ENCODE data around the gene AQP1. TPM values are rescaled to one million over a fixed set of nuclear protein-coding genes. Genes with fewer than 3 reads are reported as not detected.

The AQP1 gene
- polyA plus RNA-seq, 3 donors: 0.03 TPM; not detected in 2

- H3K36me3 ChIP-seq (replicated peaks in 1 of 2; ENCODE audit: control insufficient read depth in 1 of 2, insufficient read depth in 2 of 2, low read length in 2 of 2): no peaks in the 10 kb centered on the region
- DNase-seq: no peak
- Mint-ChIP-seq H3K36me3 (no peaks in the 10 kb centered on the region), H3K27me3 (ENCODE audit: low read depth in 3 of 3) (peaks cover 3 to 16% (median 6%) of the 10 kb centered on the region in 3 donors), H3K4me1 (no peaks in the 10 kb centered on the region), H3K9me3 (peaks cover 0 to 1% (median 0%) of the 10 kb centered on the region in 7 donors), H3K27ac (no peak overlapping the region), H3K4me3 (no peak overlapping the region)
- no peak overlapping the region for H2AFZ ChIP-seq (ENCODE audit: insufficient read depth, low read depth, low read length, poor library complexity, severe bottlenecking)
- H3K9me3 ChIP-seq (replicated peaks in 1 of 2; ENCODE audit: control insufficient read depth in 1 of 2, insufficient read depth in 1 of 2, low read length in 2 of 2): no peaks in the 10 kb centered on the region
- no peaks in the 10 kb centered on the region for H3K27me3 ChIP-seq (ENCODE audit: control insufficient read depth in 2 of 2, insufficient read depth in 2 of 2, low read length in 2 of 2)
- no peaks in the 10 kb centered on the region for H3K79me2 ChIP-seq (ENCODE audit: insufficient read depth, low read length)
- 66% methylated on average over 2 of the region's 3 CpGs for WGBS (ENCODE audit: insufficient coverage)
- H3K4me3 ChIP-seq (replicated peaks in 1 of 3; ENCODE audit: low read depth in 2 of 3, low read length in 3 of 3): no peak overlapping the region
- no peak overlapping the region for H3K4me2 ChIP-seq (replicated peaks; ENCODE audit: extremely low read depth, low read length, poor library complexity, severe bottlenecking)
- no peaks in the 10 kb centered on the region for H4K20me1 ChIP-seq (ENCODE audit: insufficient read depth, low read length)
- TF ChIP-seq CTCF (IDR thresholded peaks at IDR 0.05): no peak
- H3K9ac ChIP-seq (ENCODE audit: insufficient read depth, low read length, poor library complexity, severe bottlenecking): no peak overlapping the region
- intact Hi-C loops (cut with micrococcal nuclease): no loop called here
- no peak overlapping the region for H3K27ac ChIP-seq (ENCODE audit: low read depth in 1 of 2, low read length in 2 of 2)
- no peaks in the 10 kb centered on the region for H3K4me1 ChIP-seq (ENCODE audit: control insufficient read depth in 1 of 2, insufficient read depth in 2 of 2, low read length in 2 of 2)
These were observed 59.8 kb downstream of the AQP1 start for GRCh38 chr7:30971440-30971839.

- DNase-seq: no peak
- Mint-ChIP-seq H3K27me3 (ENCODE audit: low read depth in 3 of 3) (peaks cover 3 to 16% (median 7%) of the 10 kb centered on the region in 3 donors), H3K4me1 (no peaks in the 10 kb centered on the region), H3K9me3 (peaks cover 0 to 1% (median 0%) of the 10 kb centered on the region in 7 donors), H3K27ac (no peak overlapping the region), H3K36me3 (no peaks in the 10 kb centered on the region), H3K4me3 (no peak overlapping the region)
- intact Hi-C loops (cut with micrococcal nuclease): no loop called here
- no peaks in the 10 kb centered on the region for H3K79me2 ChIP-seq (ENCODE audit: insufficient read depth, low read length)
- H3K4me1 ChIP-seq (ENCODE audit: control insufficient read depth in 1 of 2, insufficient read depth in 2 of 2, low read length in 2 of 2): no peaks in the 10 kb centered on the region
- no peak overlapping the region for H3K4me2 ChIP-seq (replicated peaks; ENCODE audit: extremely low read depth, low read length, poor library complexity, severe bottlenecking)
- H3K27me3 ChIP-seq (ENCODE audit: control insufficient read depth in 2 of 2, insufficient read depth in 2 of 2, low read length in 2 of 2): no peaks in the 10 kb centered on the region
- H2AFZ ChIP-seq (ENCODE audit: insufficient read depth, low read depth, low read length, poor library complexity, severe bottlenecking): no peak overlapping the region
- no peak overlapping the region for H3K9ac ChIP-seq (ENCODE audit: insufficient read depth, low read length, poor library complexity, severe bottlenecking)
- no peak overlapping the region for H3K27ac ChIP-seq (ENCODE audit: low read depth in 1 of 2, low read length in 2 of 2)
- H3K4me3 ChIP-seq (replicated peaks in 1 of 3; ENCODE audit: low read depth in 2 of 3, low read length in 3 of 3): no peak overlapping the region
- H3K9me3 ChIP-seq (replicated peaks in 1 of 2; ENCODE audit: control insufficient read depth in 1 of 2, insufficient read depth in 1 of 2, low read length in 2 of 2): no peaks in the 10 kb centered on the region
- no peaks in the 10 kb centered on the region for H3K36me3 ChIP-seq (replicated peaks in 1 of 2; ENCODE audit: control insufficient read depth in 1 of 2, insufficient read depth in 2 of 2, low read length in 2 of 2)
- 66% methylated on average over 7 of the region's 15 CpGs for WGBS (ENCODE audit: insufficient coverage)
- TF ChIP-seq CTCF (IDR thresholded peaks at IDR 0.05): no peak
- no peaks in the 10 kb centered on the region for H4K20me1 ChIP-seq (ENCODE audit: insufficient read depth, low read length)
These were observed 60.3 kb downstream of the AQP1 start for GRCh38 chr7:30971840-30972563.

All from CD14-positive monocyte (primary cell).